Activated T-helper 1 cell treated with Interleukin-2 at 50 U/mL for 16 hours (primary cell): Measurements from ENCODE around the gene CATSPERB.
A peak's percentile ranks its signal among the peaks of the same experiment; 100 is the strongest.
"Not testable (repeated sequence)": the region's sequence is repeated elsewhere in the genome, so short reads cannot be mapped to it uniquely, and the experiment has no call there.

Experiments used
- DNase-seq: peaks from one replicate; pipeline ENCODE4 v3.0.0-alpha.2; 2020; ENCODE audit warnings: low read depth

Gene CATSPERB

DNA sequence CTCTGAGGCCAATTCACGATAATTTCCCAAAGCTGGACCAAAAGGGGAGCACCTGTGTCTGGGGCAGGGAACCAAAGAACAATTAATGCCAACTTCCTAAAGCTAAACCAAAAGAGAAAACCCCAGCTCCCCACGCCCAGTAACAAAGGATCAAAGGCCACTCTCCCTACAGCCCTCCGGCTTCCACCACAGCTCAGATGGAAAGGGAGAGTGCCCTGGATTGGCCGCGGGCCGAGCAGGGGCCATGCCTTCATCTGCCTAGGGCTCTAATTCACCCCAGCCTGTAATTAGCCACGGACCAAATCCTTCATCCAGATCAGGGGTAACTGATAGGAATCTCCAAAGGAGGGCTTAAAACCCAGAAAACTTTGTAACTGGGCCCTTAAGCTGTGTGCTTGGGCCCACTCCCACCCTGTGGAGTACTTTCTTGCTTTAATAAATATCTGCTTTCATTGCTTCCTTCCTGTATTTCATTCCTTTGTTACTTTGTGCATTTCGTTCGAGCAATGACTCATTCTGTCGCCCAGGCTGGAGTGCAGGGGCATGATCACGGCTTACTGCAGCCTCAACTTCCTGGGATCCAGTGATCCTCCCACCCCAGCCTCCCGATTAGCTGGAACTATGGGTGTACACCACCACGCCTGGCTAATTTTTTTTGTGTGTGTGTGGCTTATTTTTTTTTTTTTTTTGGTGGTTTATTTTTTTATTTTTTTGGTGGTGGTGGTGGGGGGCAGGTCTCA, 156.2 kb downstream of the CATSPERB start:
- DNase-seq = no peak

DNA sequence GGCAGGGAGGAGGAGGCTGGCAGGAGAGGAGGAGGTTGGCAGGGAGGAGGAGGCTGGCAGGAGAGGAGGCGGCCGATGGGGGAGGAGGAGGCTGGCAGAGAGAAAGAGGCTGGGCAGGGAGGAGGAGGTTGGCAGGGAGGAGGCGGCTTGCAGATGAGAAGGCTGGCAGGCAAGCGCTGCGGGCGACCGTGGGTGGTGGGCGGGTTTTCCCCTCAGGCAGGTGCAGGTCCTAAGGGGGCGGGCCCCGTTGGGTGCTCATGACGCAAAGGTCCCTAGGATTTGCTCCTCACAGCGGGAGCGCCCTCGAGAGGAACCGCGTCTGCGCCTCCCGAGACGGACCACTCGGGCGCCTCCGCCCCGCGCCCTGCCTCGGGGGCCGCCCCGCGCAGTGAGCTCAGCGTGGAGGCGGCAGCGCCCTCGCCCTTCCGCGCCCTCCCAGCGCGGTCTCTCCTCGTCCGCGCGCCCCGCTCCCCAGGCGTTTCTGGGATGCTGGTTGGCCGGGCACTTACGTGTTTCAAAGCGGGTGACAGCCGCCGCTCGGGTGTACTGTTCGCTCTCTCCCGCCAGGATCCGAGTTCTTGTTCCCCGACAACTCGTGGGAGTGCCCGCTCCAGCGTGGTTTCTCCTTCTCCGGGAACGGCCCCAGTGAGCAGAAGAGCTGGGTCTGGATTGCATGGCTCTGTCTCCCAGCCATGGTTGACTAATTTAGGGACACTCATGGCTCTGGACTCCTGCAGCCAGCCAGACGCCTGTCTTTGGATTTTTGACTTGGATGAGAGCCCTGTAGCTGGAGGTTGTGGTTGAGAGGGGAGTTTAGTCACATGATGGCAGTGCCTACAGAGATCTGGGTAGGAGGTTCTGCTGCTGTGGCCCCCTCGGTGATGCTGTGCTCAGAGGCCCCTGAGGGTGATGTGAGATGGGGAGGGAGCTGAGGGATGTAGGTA, 157.7 kb downstream of the CATSPERB start:
- DNase-seq = peak; percentile 38

DNA sequence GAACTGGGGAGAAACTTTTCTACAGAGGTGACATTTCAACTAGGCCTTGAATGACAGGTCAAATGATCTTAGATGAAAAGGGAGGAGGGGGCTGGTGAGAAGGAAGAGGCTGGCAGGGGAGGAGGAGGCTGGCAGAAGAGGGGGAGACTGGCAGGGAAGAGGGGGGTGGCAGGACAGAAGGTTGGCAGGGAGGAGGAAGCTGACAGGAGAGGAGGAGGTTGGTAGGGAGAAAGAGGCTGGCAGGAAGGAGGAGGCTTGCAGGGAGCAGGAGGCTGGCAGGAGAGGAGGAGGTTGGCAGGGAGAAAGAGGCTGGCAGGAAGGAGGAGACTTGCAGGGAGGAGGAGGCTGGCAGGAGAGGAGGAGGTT, 158.4 kb downstream of the CATSPERB start:
- DNase-seq = no peak

DNA sequence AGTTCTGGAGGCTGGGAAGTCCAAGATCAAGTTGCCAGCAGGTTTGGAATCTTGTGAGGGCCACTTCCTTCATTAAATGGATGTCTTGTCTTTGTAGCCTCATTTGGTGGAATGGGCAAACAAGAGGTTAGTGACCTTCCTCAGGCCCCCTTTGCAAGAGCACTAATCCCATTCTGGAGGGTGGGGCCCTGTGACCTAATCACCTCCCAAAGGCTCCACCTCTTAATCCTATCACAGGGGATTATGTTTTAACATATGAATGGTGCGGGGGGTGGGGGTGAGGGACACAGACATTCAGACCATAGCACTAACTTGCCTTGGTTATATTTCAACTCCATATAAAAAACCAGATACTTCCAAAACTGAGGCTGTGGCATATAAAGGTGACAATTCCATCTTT, 161.9 kb downstream of the CATSPERB start:
- DNase-seq = no peak

DNA sequence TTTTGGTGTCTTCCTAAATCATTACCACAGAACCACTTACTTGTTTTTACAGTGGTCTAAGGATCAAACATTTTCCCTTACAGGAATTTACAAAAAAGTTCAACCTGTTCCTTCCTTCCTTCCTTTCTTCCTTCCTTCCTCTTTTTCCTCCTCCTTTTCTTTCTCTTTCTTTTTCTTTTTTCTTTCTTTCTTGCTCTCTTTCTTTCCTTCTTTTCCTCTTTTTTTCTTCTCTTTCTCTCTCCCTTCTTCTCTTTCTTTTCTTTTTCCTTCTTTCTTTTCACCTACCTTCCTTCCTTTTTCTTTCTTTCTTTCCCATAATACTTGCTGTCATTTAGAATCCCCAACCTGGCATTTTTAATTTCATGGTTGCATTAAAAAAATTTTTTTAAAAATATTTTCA, 162.6 kb downstream of the CATSPERB start:
- no peak for DNase-seq

- no peak for DNase-seq
Observed at GRCh38 chr14:91568626-91569025, 163.3 kb downstream of the CATSPERB start.

DNA sequence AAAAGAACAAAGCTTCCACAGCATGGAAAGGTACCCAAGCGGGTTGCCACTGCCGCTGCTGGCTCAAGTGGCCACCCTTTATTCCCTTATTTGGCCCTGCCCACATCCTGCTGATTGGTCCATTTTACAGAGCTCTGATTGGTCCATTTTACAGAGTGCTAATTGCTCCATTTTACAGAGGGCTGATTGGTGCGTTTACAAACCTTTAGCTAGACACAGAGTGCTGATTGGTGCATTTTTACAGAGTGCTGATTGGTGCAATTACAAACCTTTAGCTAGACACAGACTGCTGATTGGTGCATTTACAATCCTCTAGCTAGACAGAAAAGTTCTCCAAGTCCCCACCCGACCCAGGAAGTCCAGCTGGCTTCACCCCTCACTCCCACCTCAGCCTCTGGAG, 164.1 kb downstream of the CATSPERB start:
- DNase-seq = not testable (repeated sequence)

GRCh38 chr14:91555531-91555930, 176.4 kb downstream of the CATSPERB start:
- DNase-seq = no peak

GRCh38 chr14:91554535-91555332, 177.2 kb downstream of the CATSPERB start:
- DNase-seq = no peak

DNA sequence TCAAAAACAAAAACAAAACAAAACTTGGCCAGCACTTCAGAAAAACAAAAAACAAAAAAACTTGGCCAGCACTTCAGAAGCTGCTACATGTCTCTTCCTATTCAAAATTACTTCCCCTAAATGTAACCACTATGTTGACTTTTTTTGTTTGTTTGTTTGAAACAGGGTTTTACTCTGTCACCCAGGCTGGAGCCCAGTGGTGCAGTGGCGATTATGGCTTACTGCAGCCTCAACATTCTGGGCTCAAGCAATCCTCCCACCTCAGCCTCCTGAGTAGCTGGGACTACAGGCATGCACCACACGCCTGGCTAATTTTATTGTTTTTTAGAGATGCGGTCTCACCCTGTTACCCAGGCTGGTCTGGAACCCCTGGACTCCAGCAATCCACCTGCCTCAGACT, 183.8 kb downstream of the CATSPERB start:
- no peak for DNase-seq

DNA sequence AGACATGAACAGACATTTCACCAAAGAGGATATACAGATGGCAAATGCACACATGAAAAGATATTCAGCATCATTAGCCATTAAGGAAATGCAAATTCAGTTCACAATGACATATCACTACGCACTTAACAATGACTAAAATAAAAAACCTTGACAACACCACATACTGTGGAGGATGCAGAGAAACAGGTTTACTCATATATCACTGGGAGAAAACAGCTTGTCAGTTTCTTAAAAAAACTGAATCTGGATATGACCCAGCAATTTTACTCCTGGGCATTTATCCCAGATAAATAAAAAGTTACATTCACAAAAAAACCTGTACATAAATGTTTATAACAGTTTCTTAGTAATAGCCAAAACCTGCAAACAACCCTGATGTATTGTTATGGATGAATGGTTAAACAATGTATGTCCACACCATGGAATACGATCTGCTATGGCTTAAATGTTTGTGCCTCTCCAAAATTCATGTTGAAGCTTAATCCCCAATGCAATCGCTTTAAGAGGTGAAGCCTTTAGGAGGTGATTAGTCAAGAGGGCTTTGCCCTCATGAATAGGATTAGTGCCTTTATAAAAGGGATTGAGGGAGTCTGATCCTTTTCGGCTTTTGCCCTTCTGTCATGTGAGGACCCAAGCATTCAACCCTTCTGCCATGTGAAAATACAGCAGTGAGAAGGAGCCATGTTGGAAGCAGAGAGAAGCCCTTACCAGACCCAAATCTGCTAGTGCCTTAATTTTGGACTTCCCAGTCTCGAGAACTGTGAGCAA, 185.8 kb downstream of the CATSPERB start:
- DNase-seq = no peak

GRCh38 chr14:91545204-91545603, 186.7 kb downstream of the CATSPERB start:
- DNase-seq = no peak

- DNase-seq = no peak
Observed at GRCh38 chr14:91536327-91536726, 195.6 kb downstream of the CATSPERB start.

DNA sequence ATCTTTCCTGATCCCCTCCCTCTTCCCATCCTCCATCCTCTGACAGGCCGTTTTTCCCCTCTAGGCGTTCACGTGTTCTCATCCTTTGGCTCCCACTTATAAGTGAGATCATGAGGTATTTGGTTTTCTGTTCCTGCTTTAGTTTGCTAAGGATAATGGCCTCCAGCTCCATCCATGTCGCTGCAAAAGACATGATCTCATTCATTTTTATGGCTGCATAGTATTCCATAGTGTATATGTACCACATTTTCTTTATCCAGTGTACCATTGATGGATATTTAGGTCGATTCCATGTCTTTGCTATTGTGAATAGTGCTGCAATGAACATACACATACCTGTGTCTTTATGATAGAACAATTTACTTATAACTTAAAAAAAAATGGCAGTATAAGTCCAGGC, 197.8 kb downstream of the CATSPERB start:
- DNase-seq = not testable (repeated sequence)

DNA sequence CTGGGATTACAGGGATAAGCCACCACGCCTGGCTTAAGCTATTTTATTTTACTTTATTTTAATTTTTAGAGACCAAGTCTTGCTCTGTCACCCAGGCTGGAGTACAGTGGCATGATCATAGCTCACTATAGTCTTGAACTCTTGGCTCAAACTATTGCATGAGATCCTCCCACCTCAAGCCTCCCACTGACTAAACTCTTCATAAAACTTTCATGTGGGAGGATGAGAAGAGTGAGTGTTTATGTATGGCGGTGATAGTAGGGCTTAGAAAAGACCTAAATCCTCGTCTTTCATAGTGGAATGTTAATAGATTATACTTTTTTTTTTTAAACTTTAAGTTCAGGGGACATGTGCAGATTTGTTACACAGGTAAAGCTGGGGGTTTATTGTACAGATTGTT, 198.3 kb downstream of the CATSPERB start:
- DNase-seq = no peak
